Measurements from ENCODE around the gene FBXO38. TPM values are rescaled to one million over a fixed set of nuclear protein-coding genes. Genes with fewer than 3 reads are reported as not detected.

Gene FBXO38
- total RNA-seq, 1 donor from 2014 or later: 65.0 TPM

- TF ChIP-seq, protein P1, sequence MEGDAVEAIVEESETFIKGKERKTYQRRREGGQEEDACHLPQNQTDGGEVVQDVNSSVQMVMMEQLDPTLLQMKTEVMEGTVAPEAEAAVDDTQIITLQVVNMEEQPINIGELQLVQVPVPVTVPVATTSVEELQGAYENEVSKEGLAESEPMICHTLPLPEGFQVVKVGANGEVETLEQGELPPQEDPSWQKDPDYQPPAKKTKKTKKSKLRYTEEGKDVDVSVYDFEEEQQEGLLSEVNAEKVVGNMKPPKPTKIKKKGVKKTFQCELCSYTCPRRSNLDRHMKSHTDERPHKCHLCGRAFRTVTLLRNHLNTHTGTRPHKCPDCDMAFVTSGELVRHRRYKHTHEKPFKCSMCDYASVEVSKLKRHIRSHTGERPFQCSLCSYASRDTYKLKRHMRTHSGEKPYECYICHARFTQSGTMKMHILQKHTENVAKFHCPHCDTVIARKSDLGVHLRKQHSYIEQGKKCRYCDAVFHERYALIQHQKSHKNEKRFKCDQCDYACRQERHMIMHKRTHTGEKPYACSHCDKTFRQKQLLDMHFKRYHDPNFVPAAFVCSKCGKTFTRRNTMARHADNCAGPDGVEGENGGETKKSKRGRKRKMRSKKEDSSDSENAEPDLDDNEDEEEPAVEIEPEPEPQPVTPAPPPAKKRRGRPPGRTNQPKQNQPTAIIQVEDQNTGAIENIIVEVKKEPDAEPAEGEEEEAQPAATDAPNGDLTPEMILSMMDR (IDR thresholded peaks at IDR 0.05; ENCODE audit: unreplicated experiment): no peak
- Mint-ChIP-seq H3K36me3 (ENCODE audit: insufficient read depth) (peaks cover 14% of the 10 kb centered on the region), H3K27me3 (no peaks in the 10 kb centered on the region)
These were observed 15.5 kb upstream of the FBXO38 start for GRCh38 chr5:148368299-148368698.

GRCh38 chr5:148372166-148372725, 11.5 kb upstream of the FBXO38 start:
- Mint-ChIP-seq H3K27ac (no peak overlapping the region), H3K9me3 (ENCODE audit: low read depth) (peaks cover 17% of the 10 kb centered on the region), H3K4me1 (ENCODE audit: low read depth) (peaks cover 16% of the 10 kb centered on the region), H3K27me3 (no peaks in the 10 kb centered on the region), H3K4me3 (ENCODE audit: low read depth) (no peak overlapping the region), H3K36me3 (ENCODE audit: insufficient read depth) (peaks cover 14% of the 10 kb centered on the region)
- no peak for DNase-seq (ENCODE audit: low spot score, unreplicated experiment)
- TF ChIP-seq, protein P1 (IDR thresholded peaks at IDR 0.05; ENCODE audit: unreplicated experiment): no peak

More at GRCh38 chr5:148368299-148368698, 15.5 kb upstream of the FBXO38 start:
- H3K27ac Mint-ChIP-seq: no peak overlapping the region
- peaks cover 15% of the 10 kb centered on the region for H3K4me1 Mint-ChIP-seq (ENCODE audit: low read depth)
- H3K4me3 Mint-ChIP-seq (ENCODE audit: low read depth): no peak overlapping the region
- peaks cover 18% of the 10 kb centered on the region for H3K9me3 Mint-ChIP-seq (ENCODE audit: low read depth)
- no peak for DNase-seq (ENCODE audit: low spot score, unreplicated experiment)

GRCh38 chr5:148372893-148373292, 10.9 kb upstream of the FBXO38 start:
- Mint-ChIP-seq H3K36me3 (ENCODE audit: insufficient read depth) (peaks cover 17% of the 10 kb centered on the region), H3K4me1 (ENCODE audit: low read depth) (peaks cover 16% of the 10 kb centered on the region), H3K27ac (peak overlapping the region; percentile 25), H3K9me3 (ENCODE audit: low read depth) (peaks cover 13% of the 10 kb centered on the region), H3K4me3 (ENCODE audit: low read depth) (no peak overlapping the region), H3K27me3 (no peaks in the 10 kb centered on the region)
- DNase-seq (ENCODE audit: low spot score, unreplicated experiment): no peak
- TF ChIP-seq, protein P1 (IDR thresholded peaks at IDR 0.05; ENCODE audit: unreplicated experiment): no peak

GRCh38 chr5:148374690-148375360, 8.9 kb upstream of the FBXO38 start:
- peaks cover 6% of the 10 kb centered on the region for H3K36me3 Mint-ChIP-seq (ENCODE audit: insufficient read depth)
- H3K4me3 Mint-ChIP-seq (ENCODE audit: low read depth): no peak overlapping the region
- no peaks in the 10 kb centered on the region for H3K27me3 Mint-ChIP-seq
- DNase-seq (ENCODE audit: low spot score, unreplicated experiment): no peak
- TF ChIP-seq, protein P1 (IDR thresholded peaks at IDR 0.05; ENCODE audit: unreplicated experiment): peak; percentile 78
- H3K9me3 Mint-ChIP-seq (ENCODE audit: low read depth): no peaks in the 10 kb centered on the region
- peaks cover 16% of the 10 kb centered on the region for H3K4me1 Mint-ChIP-seq (ENCODE audit: low read depth)
- no peak overlapping the region for H3K27ac Mint-ChIP-seq

GRCh38 chr5:148376198-148376597, 7.6 kb upstream of the FBXO38 start:
- peaks cover 16% of the 10 kb centered on the region for H3K4me1 Mint-ChIP-seq (ENCODE audit: low read depth)
- H3K27me3 Mint-ChIP-seq: no peaks in the 10 kb centered on the region
- H3K4me3 Mint-ChIP-seq (ENCODE audit: low read depth): no peak overlapping the region
- H3K27ac Mint-ChIP-seq: no peak overlapping the region
- TF ChIP-seq, protein P1 (IDR thresholded peaks at IDR 0.05; ENCODE audit: unreplicated experiment): no peak
- peaks cover 6% of the 10 kb centered on the region for H3K36me3 Mint-ChIP-seq (ENCODE audit: insufficient read depth)
- no peaks in the 10 kb centered on the region for H3K9me3 Mint-ChIP-seq (ENCODE audit: low read depth)
- no peak for DNase-seq (ENCODE audit: low spot score, unreplicated experiment)
